ENCODE measurements around the gene PARD3. TPM values are rescaled to one million over a fixed set of nuclear protein-coding genes. Genes with fewer than 3 reads are reported as not detected.

The PARD3 gene
- 34.1 TPM for total RNA-seq
- long read RNA-seq, partial matches to known transcripts, result 32 of 80 reads
- long read RNA-seq, other reads (novel, unspliced or antisense), result 47 of 80 reads

GRCh38 chr10:34815185-34816084 is at the start of gene PARD3:
TSS of gene PARD3 (minus strand) at chr10:34815296. CDS start at chr10:34814995, 301 bp downstream.
- Histone ChIP-seq H3K27me3 (ENCODE audit: low read depth) (peaks cover 3% of the 10 kb centered on the region), H3K27ac (peak within 1 kb of the TSS; percentile 87), H3K36me3 (no peaks in the 10 kb centered on the region), H3K4me1 (peaks cover 19% of the 10 kb centered on the region), H3K4me3 (peak within 1 kb of the TSS; percentile 75), H3K9me3 (no peaks in the 10 kb centered on the region)
- TF ChIP-seq, protein P1, sequence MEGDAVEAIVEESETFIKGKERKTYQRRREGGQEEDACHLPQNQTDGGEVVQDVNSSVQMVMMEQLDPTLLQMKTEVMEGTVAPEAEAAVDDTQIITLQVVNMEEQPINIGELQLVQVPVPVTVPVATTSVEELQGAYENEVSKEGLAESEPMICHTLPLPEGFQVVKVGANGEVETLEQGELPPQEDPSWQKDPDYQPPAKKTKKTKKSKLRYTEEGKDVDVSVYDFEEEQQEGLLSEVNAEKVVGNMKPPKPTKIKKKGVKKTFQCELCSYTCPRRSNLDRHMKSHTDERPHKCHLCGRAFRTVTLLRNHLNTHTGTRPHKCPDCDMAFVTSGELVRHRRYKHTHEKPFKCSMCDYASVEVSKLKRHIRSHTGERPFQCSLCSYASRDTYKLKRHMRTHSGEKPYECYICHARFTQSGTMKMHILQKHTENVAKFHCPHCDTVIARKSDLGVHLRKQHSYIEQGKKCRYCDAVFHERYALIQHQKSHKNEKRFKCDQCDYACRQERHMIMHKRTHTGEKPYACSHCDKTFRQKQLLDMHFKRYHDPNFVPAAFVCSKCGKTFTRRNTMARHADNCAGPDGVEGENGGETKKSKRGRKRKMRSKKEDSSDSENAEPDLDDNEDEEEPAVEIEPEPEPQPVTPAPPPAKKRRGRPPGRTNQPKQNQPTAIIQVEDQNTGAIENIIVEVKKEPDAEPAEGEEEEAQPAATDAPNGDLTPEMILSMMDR (IDR thresholded peaks at IDR 0.05), result no peak
- intact Hi-C loops (cut with DNase I), result no loop called here
- ATAC-seq (peak; percentile 82 to 89), DNase-seq (peak; percentile 73)

- H3K27me3 ChIP-seq (ENCODE audit: low read depth), result no peaks in the 10 kb centered on the region
- ATAC-seq (peak in 1 of 2 donors; percentile 51), DNase-seq (no peak)
- no peaks in the 10 kb centered on the region for H3K9me3 ChIP-seq
- H3K27ac ChIP-seq, result no peak overlapping the region
- TF ChIP-seq, protein P1 (IDR thresholded peaks at IDR 0.05), result no peak
- H3K36me3 ChIP-seq, result no peaks in the 10 kb centered on the region
- intact Hi-C loops (cut with DNase I), result no loop called here
- peaks cover 36% of the 10 kb centered on the region for H3K4me1 ChIP-seq
- no peak overlapping the region for H3K4me3 ChIP-seq
Observed at GRCh38 chr10:34864149-34865067, 49.3 kb upstream of the PARD3 start.

GRCh38 chr10:34862892-34863291 is 47.8 kb upstream of the PARD3 start:
- intact Hi-C loops (cut with DNase I), result no loop called here
- ATAC-seq (peak in 1 of 2 donors; percentile 30), DNase-seq (no peak)
- no peak overlapping the region for H3K4me3 ChIP-seq
- H3K4me1 ChIP-seq, result peaks cover 36% of the 10 kb centered on the region
- H3K9me3 ChIP-seq, result no peaks in the 10 kb centered on the region
- TF ChIP-seq, protein P1 (IDR thresholded peaks at IDR 0.05), result no peak
- H3K36me3 ChIP-seq, result no peaks in the 10 kb centered on the region
- no peak overlapping the region for H3K27ac ChIP-seq
- no peaks in the 10 kb centered on the region for H3K27me3 ChIP-seq (ENCODE audit: low read depth)

DNA sequence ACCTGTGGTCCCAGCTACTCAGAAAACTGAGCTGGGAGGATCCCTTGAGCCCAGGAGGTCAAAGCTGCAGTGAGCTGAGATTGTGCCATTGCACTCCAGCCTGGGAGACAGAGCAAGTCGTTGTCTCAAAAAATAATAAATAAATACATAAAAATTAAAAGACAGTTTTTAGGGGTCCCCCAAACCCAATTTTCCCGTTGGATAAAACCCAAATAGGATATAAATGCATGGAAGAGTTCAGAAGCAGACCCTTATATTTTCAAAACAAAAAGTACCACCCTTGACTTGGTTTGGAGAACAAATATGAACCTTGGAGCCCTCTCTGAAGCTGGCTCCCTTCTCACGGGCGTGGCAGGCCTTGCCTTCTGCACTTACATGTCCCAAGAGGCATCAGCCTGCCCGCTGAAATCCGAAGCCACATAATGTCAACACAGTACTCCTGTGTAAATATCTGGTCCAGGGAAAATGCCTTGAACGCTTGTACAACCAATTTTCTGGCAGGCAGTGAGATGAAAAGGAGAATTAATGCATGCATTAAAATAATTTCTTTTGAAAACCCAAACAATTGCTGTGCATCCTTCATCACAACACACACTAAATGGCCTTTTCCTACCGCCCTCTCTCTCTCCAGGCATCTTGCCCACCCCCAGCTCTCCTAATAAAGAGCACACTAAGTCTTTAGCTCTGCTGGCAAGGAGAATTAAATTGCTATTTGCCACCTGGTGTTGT is 46.4 kb upstream of the PARD3 start:
- no peak overlapping the region for H3K4me3 ChIP-seq
- H3K9me3 ChIP-seq, result no peaks in the 10 kb centered on the region
- H3K4me1 ChIP-seq, result peaks cover 36% of the 10 kb centered on the region
- no peaks in the 10 kb centered on the region for H3K27me3 ChIP-seq (ENCODE audit: low read depth)
- H3K27ac ChIP-seq, result no peak overlapping the region
- intact Hi-C loops (cut with DNase I), result no loop called here
- ATAC-seq, result peak; percentile 48 to 65
- DNase-seq, result peak; percentile 48
- H3K36me3 ChIP-seq, result no peaks in the 10 kb centered on the region
- TF ChIP-seq, protein P1 (IDR thresholded peaks at IDR 0.05), result no peak

- DNase-seq (no peak), ATAC-seq (no peak)
- Histone ChIP-seq H3K27me3 (ENCODE audit: low read depth) (no peaks in the 10 kb centered on the region), H3K36me3 (no peaks in the 10 kb centered on the region), H3K9me3 (no peaks in the 10 kb centered on the region), H3K4me3 (no peak overlapping the region), H3K4me1 (peaks cover 27% of the 10 kb centered on the region), H3K27ac (no peak overlapping the region)
- TF ChIP-seq, protein P1 (IDR thresholded peaks at IDR 0.05), result no peak
- intact Hi-C loops (cut with DNase I), result no loop called here
Observed at GRCh38 chr10:34859170-34859569, 44.1 kb upstream of the PARD3 start.

Measured in lower lobe of right lung (tissue), 2 donors.